ENCODE results near the gene NIPAL1.

NIPAL1 gene

DNA sequence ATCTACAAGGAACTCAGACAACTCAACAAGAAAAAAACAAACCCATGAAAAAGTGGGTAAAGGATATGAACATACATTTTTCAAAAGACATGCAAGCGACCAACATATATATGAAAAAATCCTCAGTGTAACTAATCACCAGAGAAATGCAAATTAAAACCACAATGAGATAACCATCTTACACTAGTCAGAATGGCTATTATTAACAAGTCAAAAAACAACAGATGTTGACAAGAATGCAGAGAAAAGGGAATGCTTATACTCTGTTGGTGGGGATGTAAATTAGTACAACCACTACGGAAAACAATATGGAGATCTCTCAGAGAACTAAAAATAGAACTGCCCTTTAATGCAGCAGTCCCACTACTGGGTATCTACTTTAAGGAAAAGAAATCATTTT, 12.1 kb downstream of the NIPAL1 start:
- no peak for DNase-seq

DNA sequence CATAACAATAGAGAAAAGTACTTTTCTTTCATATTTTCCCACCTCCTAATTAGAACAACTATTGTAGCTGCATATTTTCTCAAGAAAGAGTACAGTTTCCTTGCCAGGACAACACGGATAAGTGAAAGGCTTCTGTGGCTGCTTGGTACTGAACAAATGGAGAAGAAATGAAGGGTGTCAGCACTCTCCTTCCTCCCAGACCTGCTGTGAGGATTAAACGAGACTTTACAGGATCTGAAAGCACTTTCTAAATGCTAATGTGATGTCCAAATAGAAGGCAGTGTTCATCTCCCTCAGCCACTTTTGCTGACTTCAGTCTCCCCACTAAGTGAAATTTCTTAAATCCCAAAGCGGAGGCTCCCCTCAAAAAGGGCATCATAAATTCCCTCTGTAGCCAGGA, 13.9 kb downstream of the NIPAL1 start:
- no peak for DNase-seq

DNA sequence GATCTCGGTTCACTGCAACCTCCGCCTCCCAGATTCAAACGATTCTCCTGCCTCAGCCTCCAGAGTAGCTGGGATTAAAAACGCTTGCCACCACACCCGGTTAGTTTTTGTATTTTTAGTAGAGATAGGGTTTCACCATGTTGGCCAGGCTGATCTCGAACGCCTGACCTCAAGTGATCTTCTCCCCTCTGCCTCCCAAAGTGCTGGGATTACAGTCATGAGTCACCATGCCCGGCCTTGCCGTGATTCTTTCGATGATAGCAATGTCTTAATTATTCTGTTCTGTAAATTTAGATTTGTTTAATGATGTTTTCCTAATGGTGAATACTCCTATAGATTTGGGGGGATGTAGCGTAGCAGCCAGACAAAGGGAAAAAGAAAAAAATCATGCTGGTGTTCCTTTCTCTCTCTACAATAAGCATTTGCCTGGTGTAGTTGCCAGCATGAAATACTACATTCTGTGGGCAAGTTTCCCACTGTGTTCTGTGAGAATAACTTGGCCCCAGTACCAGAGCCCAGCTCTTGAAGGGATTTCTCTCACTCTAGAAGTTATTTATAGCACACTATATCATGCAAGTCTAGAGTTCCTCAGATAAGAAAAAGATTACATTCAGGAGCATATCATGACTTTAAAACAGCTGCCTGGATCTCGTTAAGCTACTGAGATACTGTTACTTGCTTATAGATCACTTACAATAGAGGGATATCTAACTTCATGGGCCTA, 15.4 kb downstream of the NIPAL1 start:
- DNase-seq: no peak

DNA sequence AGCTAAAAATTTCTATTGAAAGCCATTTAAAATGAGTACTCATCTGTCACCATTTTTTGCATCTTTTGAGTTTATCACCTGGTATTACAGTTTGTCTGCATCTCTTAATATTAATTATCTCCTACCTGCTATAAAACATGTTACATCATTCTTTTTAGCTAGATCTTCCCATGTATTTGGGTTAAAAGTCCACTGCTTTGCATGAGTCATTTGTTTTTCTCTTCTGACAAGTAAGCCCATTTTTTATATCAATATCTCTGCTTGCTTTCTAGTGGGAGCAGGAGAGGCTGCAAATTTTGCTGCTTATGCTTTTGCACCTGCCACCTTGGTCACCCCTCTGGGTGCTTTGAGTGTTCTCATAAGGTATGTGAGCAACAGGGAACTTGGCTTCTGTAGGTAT, 16.1 kb downstream of the NIPAL1 start:
- no peak for DNase-seq

DNA sequence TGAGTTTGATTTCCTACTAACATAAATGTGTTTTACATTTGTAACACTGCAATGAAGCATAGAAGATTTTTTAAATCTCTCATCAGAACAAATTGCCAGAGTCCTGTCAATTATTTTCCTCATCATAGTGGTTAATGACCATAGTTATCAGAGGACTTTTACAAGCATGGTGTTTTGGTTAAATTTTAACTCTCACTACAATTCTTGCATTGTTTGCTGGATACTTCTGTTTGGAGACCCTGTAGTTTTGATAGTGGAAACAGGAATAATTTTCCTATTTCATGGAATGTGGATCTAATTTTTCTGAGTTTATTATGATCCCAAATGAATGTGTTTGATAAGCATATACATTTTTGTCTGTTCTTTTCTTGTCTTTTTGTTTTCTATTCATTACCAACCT, 16.8 kb downstream of the NIPAL1 start:
- DNase-seq: no peak

DNA sequence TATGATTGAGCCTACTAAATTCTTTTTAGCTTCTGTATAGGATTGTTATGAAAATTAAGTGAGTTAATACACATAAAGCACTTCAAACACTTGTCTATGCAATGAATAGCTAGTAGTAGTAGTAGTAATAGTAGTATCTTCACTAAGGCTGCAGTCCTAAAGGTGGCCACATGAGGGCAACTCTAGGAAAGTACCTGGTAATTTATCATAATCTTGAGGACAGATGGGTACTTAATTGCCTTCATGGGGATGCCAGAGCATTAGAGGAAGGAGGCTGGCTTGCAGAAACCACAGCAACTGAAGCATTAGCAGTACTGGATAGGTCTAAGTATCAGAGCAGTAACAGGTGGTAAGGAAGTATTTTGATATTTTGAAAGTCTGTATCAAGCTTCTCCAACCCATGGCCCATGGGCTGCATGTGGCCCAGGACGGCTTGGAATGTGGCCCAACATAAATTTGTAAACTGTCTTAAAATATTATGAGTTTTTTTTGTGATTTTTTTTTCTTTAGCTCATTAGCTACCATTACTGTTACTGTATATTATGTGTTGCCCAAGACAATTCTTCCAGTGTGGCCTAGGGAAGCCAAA, 17.3 kb downstream of the NIPAL1 start:
- peak; percentile 71 to 76 for DNase-seq

DNA sequence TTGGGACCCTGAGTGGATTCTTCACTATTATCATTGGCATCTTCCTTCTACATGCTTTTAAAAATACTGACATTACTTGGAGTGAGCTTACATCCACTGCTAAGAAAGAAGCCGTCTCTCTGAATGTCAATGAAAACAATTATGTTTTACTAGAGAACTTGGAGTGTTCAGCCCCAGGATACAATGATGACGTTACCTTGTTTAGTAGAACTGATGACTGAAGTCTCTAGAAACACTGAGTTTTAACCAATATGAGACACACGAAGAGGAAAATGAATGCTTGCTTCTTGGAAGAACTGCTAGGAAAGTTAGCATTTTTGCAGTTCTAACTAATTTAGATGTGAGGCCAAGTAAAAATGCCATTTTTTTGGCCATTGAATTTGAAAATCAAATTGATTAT, 19.4 kb downstream of the NIPAL1 start:
- DNase-seq: no peak

DNA sequence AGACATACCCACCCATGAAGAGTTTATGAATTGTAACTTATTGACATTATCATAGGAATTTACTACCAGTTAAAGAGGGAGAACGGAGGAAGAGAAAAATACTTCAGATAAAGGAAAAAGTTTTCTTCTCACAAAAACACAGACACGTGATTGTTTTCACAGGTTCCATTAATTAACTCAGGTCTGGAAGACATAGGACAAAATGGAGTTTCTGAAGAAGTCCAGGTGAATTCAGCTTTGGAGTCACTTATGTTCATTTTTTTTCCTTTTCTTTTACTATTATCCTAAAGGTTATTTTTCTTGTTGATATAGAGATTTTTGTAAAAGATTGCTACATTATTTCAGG, 20.5 kb downstream of the NIPAL1 start:
- DNase-seq: no peak

DNA sequence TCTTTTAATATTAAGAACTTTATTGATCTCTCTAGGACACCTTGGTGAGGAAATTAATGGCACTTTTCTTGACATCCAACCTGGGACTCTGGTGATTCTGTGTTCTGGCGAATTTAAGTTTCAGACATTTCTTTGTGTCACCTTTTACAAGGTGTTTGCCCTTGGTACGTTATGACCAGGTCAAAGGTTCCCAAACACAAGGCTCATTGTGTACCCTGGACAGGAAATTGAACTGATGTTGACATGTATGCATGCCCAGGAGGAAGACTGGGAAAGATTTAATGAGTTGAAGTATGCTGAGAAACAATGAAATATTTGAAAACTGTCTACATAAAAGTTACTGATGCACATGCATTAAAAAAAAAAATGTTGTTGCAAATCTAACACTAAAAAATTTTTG, 22.1 kb downstream of the NIPAL1 start:
- no peak for DNase-seq

DNA sequence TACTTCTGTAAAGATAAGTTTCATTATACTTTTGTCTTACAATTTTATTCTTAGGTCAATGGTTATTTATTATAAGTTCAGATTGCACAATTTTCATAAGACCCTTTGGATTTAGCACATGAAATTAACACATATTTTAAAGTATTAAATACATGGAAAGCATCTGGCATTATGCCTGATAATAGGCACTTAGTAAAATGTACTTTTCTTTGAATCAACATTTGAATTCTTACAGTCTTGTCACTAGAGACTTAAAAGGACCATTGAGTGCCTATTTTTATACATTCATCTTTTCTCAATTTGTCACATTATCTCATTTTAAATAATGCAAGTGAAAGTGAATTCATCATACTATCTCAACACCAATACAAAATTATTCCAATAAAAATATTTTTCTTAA, 23.0 kb downstream of the NIPAL1 start:
- no peak for DNase-seq

DNA sequence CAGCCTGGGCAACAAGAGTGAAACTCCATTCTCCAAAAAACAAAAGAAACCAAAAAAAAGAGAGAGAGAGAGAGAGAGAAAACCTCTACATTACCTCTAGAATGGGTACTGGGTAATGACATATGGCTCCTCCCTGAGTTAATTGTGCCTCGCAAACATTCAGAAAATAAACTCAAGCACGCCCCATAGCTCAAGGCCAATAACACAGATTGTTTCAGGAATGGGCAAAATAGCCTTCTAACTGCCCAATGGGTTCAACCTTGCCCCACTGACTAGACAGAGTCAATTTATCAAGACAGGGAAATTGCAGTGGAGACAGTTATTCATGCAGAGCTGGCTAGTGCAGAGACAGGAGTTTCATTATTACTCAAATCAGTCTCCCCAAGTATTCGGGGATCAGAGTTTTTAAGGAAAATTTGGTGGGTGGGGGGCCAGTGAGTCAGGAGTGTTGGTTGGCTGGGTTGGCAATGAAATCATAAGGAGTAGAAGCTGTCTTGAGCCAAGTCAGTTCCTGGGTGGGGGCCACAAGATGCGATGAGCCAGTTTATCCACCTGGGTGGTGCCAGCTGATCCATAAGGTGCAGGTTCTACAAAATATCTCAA, 25.1 kb downstream of the NIPAL1 start:
- DNase-seq: peak; percentile 37 to 56

DNA sequence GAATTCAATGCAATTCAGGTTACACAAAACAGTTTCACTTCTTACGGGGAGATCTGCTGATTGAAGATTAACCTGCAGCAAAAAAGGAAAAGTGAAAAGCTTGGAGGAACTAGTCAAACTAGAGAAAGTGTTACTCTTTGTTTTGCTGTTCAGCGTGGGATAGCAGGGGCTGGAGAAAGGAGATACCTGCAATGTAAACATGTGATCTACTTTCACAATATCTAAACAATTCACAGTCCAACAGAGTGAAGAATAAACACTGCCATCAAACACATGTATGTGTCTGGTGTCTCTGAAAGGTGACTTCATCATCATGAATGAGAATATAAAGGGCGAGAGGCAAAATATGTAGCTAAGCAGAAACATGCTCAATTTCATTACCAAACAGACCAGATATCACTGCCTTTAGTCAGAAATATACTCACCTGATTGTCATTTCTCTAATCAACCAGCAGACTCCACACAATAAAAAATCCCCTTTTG, 26.4 kb downstream of the NIPAL1 start:
- no peak for DNase-seq

DNA sequence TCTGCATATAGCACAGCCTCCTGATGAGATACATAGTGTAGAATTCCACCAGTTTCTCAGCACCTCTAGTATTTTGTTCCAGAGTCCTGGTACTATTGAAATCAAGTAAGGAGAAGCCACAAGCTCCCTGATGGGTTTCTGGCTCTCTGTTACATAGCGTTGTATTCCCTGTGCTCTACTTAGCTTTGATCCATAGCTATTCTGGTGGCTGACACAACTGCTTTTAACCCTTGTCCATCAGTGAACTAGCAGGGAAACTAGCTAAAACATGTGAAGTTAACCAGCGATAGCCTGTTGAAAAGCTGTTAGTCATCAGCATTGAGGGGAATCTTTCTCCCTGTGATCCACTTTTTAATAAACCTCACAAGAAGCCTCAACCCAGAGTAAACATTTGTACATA, 26.9 kb downstream of the NIPAL1 start:
- no peak for DNase-seq

DNA sequence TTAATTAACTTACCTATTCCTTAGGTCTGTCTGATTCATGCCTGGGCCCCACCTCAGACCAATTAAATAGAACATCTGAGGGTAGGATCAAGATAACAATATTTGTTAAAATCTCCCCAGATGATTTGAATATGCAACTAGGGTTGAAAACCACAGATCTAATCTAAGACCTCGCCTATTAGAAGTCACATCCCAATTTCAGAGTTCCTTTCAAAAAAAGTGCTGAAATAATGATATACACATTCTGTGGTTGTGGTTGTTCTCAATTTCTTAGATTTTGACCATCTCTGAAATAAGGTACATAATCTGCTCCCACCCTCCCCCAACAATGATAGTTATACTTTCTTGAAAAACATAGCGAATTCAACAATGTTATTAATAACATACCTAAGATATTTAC, 27.7 kb downstream of the NIPAL1 start:
- DNase-seq: no peak

DNA sequence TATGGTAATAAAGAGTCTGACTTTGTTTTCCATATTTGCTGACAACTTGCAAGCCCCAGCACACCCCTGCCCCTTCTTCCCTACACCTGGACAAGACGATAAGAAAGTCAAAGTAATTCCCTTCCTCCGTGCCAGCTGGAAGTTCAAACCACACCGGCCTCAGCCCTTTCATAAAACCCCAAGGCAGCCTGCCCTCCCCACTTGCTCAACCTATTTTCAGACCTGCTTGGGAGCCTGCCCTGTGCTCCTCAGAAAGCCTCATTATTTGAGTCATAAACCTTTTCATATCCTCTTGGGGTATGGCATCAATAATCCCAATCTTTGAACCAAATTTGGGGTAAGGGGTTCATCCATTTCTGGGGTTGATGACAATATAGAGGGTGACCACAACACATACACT, 29.5 kb downstream of the NIPAL1 start:
- no peak for DNase-seq

DNA sequence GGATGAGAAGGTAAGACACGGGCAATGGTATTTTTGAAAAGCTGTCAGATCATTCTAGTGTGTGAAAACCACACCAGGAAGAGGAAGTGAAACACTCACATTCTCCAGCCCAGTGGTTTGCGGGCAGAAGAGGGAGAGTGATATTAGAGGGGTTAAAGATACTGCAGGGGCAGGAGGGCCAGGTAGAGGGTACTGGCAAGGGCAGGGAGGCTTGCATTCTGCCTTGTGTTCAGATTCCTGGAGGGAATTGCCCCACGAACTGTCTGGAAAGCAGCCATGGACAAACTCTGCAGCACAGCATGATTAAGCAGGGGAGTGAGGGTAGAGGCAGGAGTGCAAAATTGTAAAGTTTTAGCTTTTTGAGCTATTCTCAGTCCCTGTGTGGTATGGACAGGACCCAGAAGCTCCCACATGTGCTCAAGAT, 30.9 kb downstream of the NIPAL1 start:
- peak; percentile 77 to 85 for DNase-seq

DNA sequence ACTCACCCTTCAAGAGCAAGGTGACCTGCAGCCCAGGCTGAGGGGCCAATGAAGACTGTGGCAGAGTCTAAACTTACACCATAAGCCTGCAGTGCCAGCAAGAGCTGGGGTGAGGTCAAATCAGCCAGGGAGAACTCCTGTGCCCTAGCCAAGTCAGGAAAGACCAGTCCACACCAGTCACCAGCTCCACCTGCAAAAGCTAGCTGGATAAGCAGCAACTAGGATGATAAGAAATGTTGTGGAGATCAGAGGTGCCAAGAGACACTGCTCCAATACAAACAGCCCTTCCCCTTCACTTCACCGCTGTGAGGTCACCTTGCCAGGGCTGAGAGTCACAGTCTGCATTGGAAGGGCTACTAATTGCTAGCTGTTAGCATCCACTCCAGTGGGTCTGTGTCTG, 31.3 kb downstream of the NIPAL1 start:
- DNase-seq: no peak

DNA sequence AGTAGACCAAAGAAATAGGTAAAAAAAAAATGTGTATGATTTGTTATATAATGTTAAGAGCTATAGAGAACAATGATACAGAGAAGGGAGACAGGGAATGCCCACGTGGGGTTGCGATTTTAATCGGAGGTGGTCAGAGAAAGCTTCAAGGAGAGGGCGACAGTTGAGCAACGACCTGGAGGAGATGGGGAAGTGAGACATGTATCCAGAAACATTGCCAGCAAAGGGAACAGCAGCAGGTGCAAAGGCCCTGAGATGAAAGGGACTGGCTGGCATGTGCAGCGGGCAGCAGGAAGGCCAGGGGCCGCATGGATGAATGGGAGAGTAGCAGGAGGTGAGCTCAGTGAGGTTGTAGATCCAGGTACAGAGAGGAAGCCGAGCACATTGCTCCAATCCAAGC, 32.9 kb downstream of the NIPAL1 start:
- DNase-seq: no peak

DNA sequence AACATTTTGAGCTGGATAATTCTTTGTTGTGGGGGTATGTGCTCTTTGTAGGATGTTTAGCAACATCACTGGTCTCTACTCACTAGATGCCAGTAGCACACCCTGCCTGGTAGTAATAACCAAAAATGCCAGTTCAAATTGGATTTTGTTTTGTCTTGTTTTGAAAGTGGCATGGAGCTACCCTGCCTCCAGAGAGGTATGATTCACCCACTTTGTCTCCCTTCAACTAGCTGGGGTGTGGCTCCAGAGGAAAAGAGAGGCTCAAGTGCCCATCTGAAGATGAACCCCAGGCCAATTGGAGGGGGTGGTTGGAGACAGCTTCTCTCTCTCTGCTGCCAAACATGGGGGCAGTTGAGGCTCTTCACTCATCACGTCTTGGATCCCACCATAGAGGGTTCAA, 34.5 kb downstream of the NIPAL1 start:
- no peak for DNase-seq

DNA sequence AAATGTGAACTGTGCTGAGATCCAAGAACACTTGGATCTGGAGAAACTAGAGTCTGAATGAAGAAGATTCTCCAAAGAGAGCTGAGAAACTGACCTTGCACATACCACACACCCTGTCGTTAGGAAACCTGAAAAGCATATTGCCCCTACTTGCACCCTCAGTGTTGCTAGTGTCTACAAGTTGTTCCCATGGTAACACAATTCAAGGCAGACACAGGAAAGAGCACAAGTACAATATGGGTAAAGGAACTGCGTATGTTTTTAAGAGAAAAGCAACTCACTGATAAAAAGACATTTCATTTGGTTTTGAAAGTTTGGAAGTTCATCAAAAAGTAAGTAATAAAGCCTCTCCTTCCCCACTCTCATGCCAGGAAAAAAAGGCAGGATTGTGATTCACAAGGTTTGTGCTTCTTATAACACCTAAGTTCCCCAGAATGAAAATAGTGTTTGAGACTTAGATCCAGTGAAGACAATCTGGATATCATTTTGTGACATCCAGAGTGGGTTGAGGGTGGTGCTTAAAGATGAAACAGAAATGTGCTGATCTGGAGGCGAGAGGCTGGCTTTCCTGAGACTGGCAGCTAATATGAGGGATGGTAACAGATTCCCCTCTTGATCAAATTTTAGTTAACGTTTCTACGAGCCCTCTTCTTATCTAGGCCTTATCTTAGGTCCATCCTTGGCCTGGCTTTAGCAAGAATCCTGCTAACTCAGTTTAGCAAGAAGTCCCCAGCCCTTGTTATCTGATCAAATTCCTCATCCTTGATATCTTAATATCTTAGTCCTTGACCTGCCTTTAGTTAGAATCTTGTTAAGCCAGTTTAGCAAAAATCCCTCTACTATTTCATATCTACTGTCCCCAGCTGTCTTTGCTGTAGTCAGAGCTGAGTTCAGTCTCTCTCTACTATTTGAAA, 42.3 kb downstream of the NIPAL1 start:
- no peak for DNase-seq

DNA sequence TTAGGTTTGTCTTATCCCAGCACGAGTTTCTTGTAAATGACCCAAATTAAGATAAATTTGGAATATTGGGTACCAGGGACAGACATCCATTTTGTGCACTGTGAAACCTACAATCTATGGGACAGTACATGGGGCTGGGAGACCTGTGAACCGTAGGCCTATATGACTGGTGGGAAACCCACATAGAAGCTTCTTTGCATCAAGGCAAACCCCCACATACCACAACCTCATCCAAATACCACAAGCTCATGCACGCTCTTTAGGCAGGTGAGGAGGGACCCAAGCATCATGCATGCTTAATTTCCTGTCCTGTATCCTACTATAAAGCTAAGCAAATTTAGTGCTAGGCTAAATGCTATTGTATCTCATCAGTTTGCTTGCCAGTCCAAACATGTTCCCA, 47.8 kb downstream of the NIPAL1 start:
- no peak for DNase-seq

DNA sequence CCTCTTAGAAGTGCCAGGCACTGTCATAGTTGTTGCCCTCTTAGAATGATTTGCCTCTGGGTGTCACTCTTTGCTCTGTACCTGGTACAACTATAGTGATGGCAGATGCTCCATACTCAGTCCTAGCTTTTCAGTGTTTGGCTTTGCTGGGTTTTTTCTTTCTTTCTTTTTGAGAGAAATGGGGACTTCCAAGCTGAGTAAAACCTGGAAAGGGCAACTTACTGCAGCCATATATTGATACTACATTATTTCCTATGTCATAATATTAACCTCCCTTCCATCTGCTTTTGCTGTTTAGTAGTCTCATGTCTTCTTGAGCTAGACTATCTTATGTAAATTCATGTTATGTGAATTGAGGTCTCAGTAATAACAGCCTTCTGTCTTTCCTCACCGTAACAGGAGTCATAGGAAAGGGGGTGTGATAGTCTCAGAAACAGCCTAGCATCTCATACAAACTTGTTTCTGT, 49.0 kb downstream of the NIPAL1 start:
- no peak for DNase-seq

DNA sequence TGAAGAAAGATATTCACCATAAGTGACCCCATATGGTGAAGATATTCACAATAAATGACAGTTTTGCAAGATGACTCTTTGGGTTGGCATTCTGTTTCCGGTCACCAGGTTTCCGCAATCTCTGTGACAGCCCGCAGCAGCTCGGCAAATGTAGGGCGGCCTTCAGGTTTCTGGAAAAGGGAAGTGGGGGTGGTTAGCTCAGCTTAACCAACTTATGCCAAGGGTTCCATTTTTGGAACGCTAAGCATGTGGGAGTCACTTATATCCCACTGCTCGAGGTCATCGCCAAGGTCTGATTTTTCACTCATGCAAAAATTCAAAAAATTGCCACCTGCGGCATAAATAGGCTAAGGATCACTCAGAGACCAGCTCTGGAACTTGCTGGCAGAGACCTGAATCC, 51.0 kb downstream of the NIPAL1 start:
- no peak for DNase-seq

Data from activated CD4-positive, alpha-beta T cell treated with anti-CD3 and anti-CD28 coated beads, Interleukin-2, amount 50 U/mL, for 48 hours (primary cell).